A172 (cell line): ENCODE measurements around the gene CLASP2. TPM values are rescaled to one million over a fixed set of nuclear protein-coding genes. Genes with fewer than 3 reads are reported as not detected.
"Not testable (repeated sequence)": the region's sequence is repeated elsewhere in the genome, so short reads cannot be mapped to it uniquely, and the experiment has no call there.

Source experiments
- DNase-seq: peaks from one replicate; pipeline ENCODE4 v3.0.0-alpha.2; 2015; ENCODE audit warnings: low spot score
- total RNA-seq: library from RNA; depleted of rRNA; stranded (reverse); fragments of >200 nt; shearing (Covaris generic); gene quantifications from 2 replicates; pipeline ENCODE4 v1.2.3, GENCODE V29; 2014; rRNA removed

The CLASP2 gene
- total RNA-seq, 1 experiment from 2014 or later = 88.5 TPM

- DNase-seq = no peak
Measured at GRCh38 chr3:33453331-33453761, 264.7 kb downstream of the CLASP2 start.

GRCh38 chr3:33451994-33452393 is 266.1 kb downstream of the CLASP2 start:
- DNase-seq = not testable (repeated sequence)

- DNase-seq = no peak
Measured at GRCh38 chr3:33447958-33448357, 270.1 kb downstream of the CLASP2 start.

- DNase-seq = not testable (repeated sequence)
Measured at GRCh38 chr3:33447256-33447625, 270.8 kb downstream of the CLASP2 start.

Other genes with a start within 250 kb of the CLASP2 start
- gene PDCD6IP, start 80.4 kb upstream of the CLASP2 start, total RNA-seq = 132 and 156 TPM in 2 replicates